Right lobe of liver (tissue), 6 donors: ENCODE results near the gene CTSL. TPM values are rescaled to one million over a fixed set of nuclear protein-coding genes. Genes with fewer than 3 reads are reported as not detected.
A peak's percentile ranks its signal among the peaks of the same experiment; 100 is the strongest.

Experiments
- ATAC-seq, 4 donors: fragments of 200-7000 bp; cut with Tn5 transposase; one replicate each; pipeline ENCODE4 v1.9.1; 2020; ENCODE audit warnings: mild to moderate bottlenecking in 4 of 4, moderate library complexity in 4 of 4
- DNase-seq, 3 donors: peaks; one replicate each; pipeline ENCODE4 v3.0.0-alpha.2; 2020
- H3K27ac ChIP-seq, 3 donors: fragments of 200-600 bp; one replicate each; pipeline ENCODE4 v1.8.0; 2022
- H3K27me3 ChIP-seq, 2 donors: fragments of 200-600 bp; one replicate each; pipeline ENCODE4 v1.8.0; 2022
- H3K36me3 ChIP-seq, 4 donors: fragments of 200-600 bp; sonication (generic) in 1 of 4; one replicate each; pipeline versions ENCODE4 v1.5.1 to v1.8.0; 2017 to 2022; ENCODE audit warnings: control low read depth in 1 of 4
- H3K4me1 ChIP-seq, 4 donors: fragments of 200-600 bp; sonication (generic) in 1 of 4; one replicate each; pipeline versions ENCODE4 v1.5.1 to v1.8.0; 2017 to 2022; ENCODE audit warnings: control low read depth in 1 of 4
- H3K4me3 ChIP-seq, 3 donors: fragments of 200-600 bp; one replicate each; pipeline ENCODE4 v1.8.0; 2022
- H3K9me3 ChIP-seq, 4 donors: fragments of 200-600 bp; sonication (generic) in 1 of 4; one replicate each; pipeline versions ENCODE4 v1.5.1 to v1.8.0; 2017 to 2022; ENCODE audit warnings: control low read depth in 1 of 4
- POLR2A ChIP-seq: fragments of 450-650 bp; IDR thresholded peaks from one replicate; pipeline ENCODE4 v1.6.1; 2017; ENCODE audit warnings: antibody characterized with exemption, mild to moderate bottlenecking
- WGBS: methylation state at CpG from one replicate; pipeline ENCODE4 v1.1.6; 2018; ENCODE audit warnings: low coverage, low lambda C conversion rate; ENCODE audit not compliant: insufficient coverage; ENCODE audit errors: missing lambda C conversion rate; 5-methylcytosine and 5-hydroxymethylcytosine counted together
- intact Hi-C, 2 donors: fragments of 100-400 bp; cut with DNase I; formaldehyde crosslinking; loops; one replicate each; pipeline versions ENCODE4 v1.11.2 to v1.14.1; 2022
- total RNA-seq, 6 experiments: library from RNA; depleted of rRNA in 2 of 6; stranded (reverse); fragments of >200 nt in 2 of 6; fragmentation: NEBNext Ultra II Directional in 3 of 6; extraction: Animal tissue kit (Norgen Biotek cat#: 25700) in 3 of 6; gene quantifications; one replicate each; pipeline versions ENCODE4 v1.1.0 to v1.2.4, GENCODE V29; 2016 to 2023
- TF ChIP-seq, protein P1 (sequence below), 4 donors: fragments of 200-600 bp in 3 of 4; fragments of 450-650 bp in 1 of 4; IDR thresholded peaks; one replicate each; pipeline versions ENCODE4 v1.5.1 to v1.8.0; 2016 to 2022; ENCODE audit warnings: antibody characterized with exemption in 4 of 4, mild to moderate bottlenecking in 2 of 4
- donor health status: DM: no; HTN: yes; CAD: no.
- donor health status: DM: no; HTN: no; CAD: no.
- donor health status: DM: no; HTN: no; CAD: no.
- donor health status: DM: no; HTN: yes; CAD: no.
- donor health status: DM: no; HTN: yes; CAD: no.

CTSL gene
- total RNA-seq, 6 experiments from 2014 or later, result 135 to 221 (median 164) TPM

DNA sequence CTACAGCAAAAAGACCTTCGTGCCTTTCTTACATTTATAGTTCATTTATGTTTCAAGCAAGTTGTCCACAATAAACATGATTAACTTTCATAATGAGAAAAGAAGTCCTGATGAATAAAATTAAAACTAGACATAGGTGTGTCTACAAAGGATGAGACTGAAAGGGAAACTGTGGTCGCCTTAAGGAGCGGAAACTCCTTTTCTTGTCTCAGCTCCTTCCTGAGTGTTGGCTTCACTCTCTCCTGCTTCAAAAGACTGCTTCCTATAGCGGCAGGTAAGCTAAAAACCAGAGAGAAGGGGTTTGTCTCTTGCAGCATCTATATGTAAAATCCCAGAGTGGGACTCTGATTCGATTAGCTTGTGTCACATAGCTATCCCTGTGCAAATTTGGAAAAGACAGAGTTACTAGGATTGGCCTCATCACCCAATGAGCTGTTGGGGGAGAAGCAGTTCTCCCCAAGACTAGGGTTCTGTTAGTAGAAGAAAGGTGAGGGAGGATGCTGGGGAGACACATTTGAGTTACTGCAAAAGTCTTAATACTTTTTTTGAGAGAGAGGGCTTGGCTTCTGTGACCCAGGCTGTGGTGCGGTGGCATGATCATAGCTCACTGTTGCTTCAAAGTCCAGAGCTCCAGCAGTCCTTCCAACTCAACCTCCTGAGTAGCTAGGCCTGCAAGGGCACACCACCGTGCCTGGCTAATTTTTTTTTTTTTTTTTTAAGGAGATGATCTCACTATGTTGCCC lies 16.8 kb upstream of the CTSL start:
- DNase-seq (no peak), ATAC-seq (no peak)
- H3K27ac ChIP-seq, result no peak overlapping the region
- H3K4me1 ChIP-seq, result peaks cover 0 to 12% (median 0%) of the 10 kb centered on the region in 4 donors
- intact Hi-C loops, result no loop called here
- WGBS, result 64% methylated on average over 6 of the region's 7 CpGs
- H3K4me3 ChIP-seq, result no peak overlapping the region
- peaks cover 0 to 32% (median 14%) of the 10 kb centered on the region in 4 donors for H3K36me3 ChIP-seq
- no peaks in the 10 kb centered on the region for H3K9me3 ChIP-seq
- no peak for TF ChIP-seq POLR2A
- TF ChIP-seq, protein P1, sequence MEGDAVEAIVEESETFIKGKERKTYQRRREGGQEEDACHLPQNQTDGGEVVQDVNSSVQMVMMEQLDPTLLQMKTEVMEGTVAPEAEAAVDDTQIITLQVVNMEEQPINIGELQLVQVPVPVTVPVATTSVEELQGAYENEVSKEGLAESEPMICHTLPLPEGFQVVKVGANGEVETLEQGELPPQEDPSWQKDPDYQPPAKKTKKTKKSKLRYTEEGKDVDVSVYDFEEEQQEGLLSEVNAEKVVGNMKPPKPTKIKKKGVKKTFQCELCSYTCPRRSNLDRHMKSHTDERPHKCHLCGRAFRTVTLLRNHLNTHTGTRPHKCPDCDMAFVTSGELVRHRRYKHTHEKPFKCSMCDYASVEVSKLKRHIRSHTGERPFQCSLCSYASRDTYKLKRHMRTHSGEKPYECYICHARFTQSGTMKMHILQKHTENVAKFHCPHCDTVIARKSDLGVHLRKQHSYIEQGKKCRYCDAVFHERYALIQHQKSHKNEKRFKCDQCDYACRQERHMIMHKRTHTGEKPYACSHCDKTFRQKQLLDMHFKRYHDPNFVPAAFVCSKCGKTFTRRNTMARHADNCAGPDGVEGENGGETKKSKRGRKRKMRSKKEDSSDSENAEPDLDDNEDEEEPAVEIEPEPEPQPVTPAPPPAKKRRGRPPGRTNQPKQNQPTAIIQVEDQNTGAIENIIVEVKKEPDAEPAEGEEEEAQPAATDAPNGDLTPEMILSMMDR (IDR thresholded peaks at IDR 0.05), result no peak
- no peaks in the 10 kb centered on the region for H3K27me3 ChIP-seq

DNA sequence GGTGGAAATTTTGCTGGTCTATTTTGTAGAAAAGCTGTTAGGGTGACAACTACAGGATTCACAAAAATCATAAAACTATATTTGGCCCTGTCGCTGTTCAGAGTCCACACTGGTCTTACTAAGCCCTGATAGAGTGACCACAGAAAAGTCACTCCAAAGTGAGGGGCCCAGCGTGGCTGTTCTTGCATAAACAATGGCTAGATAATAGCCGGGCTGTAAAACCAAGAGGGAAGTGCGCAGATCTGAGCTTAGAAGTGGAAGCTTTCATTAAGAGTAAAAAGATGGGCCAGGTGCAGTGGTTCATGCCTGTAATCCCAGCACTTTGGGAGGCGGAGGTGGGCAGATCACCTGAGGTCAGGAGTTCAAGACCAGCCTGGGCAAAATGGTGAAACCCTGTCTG lies 15.5 kb upstream of the CTSL start:
- intact Hi-C loops, result no loop called here
- no peaks in the 10 kb centered on the region for H3K27me3 ChIP-seq
- H3K36me3 ChIP-seq, result peaks cover 0 to 32% (median 14%) of the 10 kb centered on the region in 4 donors
- H3K9me3 ChIP-seq, result no peaks in the 10 kb centered on the region
- DNase-seq (no peak), ATAC-seq (no peak)
- H3K4me3 ChIP-seq, result no peak overlapping the region
- H3K27ac ChIP-seq, result no peak overlapping the region
- peaks cover 0 to 15% (median 2%) of the 10 kb centered on the region in 4 donors for H3K4me1 ChIP-seq
- WGBS, result 81% methylated on average over 5 of the region's 5 CpGs
- TF ChIP-seq, protein P1 (IDR thresholded peaks at IDR 0.05), result no peak
- TF ChIP-seq POLR2A, result no peak

DNA sequence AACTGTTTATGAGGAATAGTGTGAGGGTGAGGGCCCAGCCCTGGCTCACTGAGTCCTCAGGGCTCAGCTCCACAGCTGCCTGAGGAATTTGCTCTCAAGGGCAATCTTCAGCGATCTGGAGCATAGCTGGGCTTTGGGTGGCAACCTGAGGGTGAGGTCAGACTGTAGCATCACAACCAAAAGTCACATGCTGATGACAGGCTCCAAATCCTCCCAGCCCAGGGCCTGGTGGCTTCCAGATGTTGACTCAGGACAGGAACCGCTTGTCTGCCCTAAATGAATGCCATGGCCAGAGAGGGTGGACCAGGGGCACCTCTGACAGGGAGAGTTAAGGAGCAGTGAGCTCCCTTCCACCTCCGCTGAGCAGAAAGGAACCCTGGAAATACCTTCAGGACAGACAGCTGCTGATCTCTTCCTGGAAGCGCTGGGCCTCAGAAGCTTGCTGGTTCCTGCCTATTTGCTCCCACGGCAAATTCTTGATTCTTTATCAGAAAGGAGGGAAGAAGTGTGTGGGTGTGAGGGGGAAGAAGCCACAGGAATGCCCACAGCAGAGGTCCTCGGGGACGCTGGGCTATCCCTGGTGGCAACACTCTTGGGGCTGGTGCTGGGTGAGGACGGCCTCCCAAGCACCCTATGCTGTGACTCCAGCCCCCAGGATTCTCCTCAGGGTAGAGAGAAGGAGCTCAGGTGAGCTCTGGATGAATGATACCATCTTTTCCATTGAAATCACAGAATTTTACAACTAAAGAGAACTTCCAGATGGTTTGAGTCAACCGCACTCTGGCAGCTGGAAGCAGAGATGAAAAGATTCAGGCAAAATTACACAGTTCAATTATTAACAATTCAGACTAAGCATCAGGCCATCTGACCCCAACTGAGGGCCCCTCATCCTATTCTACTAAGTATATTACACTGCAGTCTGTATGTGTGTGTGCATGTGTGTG lies 13.8 kb upstream of the CTSL start:
- intact Hi-C loops, result no loop called here
- Histone ChIP-seq H3K27ac (peak overlapping the region in 1 of 3 donors; percentile 53), H3K9me3 (no peaks in the 10 kb centered on the region), H3K4me3 (no peak overlapping the region), H3K27me3 (no peaks in the 10 kb centered on the region), H3K36me3 (peaks cover 0 to 16% (median 8%) of the 10 kb centered on the region in 4 donors), H3K4me1 (peaks cover 0 to 15% (median 2%) of the 10 kb centered on the region in 4 donors)
- TF ChIP-seq, protein P1 (IDR thresholded peaks at IDR 0.05), result no peak
- TF ChIP-seq POLR2A, result no peak
- ATAC-seq, result peak; percentile 11 to 69 (median 24)
- DNase-seq, result peak in 1 of 3 donors; percentile 55
- WGBS, result 40% methylated on average over 5 of the region's 9 CpGs

DNA sequence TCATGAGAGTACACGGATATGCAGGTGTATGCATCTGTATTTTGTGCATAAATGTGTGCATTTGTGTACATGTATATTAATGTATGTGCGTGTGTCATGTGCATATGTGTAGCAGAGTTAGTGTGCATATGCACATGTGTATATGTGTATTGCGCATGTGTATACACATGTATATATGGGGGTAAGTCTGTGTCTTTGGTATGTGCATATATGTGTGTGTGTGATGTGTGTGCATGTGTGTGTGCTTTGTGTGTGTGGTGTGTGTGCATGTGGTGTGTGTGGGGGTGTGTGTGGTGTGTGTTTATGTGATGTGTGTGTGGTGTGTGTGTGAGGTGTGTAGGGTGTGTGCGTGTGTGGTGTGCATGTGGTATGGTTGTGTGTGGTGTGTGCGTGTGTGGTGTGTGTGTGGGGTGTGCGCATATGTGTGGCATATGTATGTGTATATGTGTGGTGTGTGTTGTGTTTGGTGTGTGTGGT lies 13.1 kb upstream of the CTSL start:
- DNase-seq (no peak), ATAC-seq (no peak)
- no peak overlapping the region for H3K4me3 ChIP-seq
- peak overlapping the region in 1 of 3 donors; percentile 53 for H3K27ac ChIP-seq
- H3K27me3 ChIP-seq, result no peaks in the 10 kb centered on the region
- H3K4me1 ChIP-seq, result peaks cover 0 to 15% (median 2%) of the 10 kb centered on the region in 4 donors
- intact Hi-C loops, result no loop called here
- H3K9me3 ChIP-seq, result no peaks in the 10 kb centered on the region
- TF ChIP-seq, protein P1 (IDR thresholded peaks at IDR 0.05), result no peak
- TF ChIP-seq POLR2A, result no peak
- peaks cover 0 to 9% (median 4%) of the 10 kb centered on the region in 4 donors for H3K36me3 ChIP-seq
- WGBS, result 90% methylated on average over 6 of the region's 6 CpGs
